HG02571 (cell line): ENCODE measurements around the gene PRODH.
"Not testable (repeated sequence)": the region's sequence is repeated elsewhere in the genome, so short reads cannot be mapped to it uniquely, and the experiment has no call there.

Experiments
- ATAC-seq: cut with Tn5 transposase; IDR thresholded peaks from one replicate; pipeline ENCODE4 v1.9.1; 2021; ENCODE audit warnings: mild to moderate bottlenecking, moderate library complexity; ENCODE audit not compliant: unreplicated experiment

The PRODH gene, protein sequence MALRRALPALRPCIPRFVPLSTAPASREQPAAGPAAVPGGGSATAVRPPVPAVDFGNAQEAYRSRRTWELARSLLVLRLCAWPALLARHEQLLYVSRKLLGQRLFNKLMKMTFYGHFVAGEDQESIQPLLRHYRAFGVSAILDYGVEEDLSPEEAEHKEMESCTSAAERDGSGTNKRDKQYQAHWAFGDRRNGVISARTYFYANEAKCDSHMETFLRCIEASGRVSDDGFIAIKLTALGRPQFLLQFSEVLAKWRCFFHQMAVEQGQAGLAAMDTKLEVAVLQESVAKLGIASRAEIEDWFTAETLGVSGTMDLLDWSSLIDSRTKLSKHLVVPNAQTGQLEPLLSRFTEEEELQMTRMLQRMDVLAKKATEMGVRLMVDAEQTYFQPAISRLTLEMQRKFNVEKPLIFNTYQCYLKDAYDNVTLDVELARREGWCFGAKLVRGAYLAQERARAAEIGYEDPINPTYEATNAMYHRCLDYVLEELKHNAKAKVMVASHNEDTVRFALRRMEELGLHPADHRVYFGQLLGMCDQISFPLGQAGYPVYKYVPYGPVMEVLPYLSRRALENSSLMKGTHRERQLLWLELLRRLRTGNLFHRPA

DNA sequence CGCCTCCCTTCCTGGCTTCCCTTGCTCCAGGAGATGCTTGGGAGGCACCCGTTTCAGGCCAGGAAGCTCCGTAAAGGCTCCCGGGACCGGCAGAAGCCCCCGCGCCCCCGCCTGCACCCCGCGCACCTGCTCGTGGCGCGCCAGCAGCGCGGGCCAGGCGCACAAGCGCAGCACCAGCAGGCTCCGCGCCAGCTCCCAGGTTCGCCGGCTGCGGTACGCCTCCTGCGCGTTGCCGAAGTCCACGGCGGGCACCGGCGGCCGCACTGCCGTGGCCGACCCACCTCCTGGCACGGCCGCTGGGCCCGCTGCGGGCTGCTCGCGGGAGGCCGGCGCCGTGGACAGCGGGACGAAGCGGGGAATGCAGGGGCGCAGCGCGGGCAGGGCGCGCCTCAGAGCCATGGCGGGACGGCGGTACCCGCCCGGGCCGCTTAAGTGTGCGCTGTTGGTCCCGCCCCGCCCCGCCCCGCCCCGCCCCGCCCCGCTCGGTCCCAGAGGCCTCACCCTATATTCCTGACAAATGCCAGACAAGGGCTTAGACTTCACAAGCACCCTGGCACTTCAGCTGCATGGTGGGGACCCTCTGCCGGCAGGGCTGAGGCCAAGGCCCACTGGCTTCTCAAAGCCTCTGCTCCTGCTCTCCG is at the start of gene PRODH:
Gene PRODH, minus strand, starts transcription at position 405 of the 641 bp plus-strand sequence. Its CDS starts 6 bp downstream, at position 399.
- ATAC-seq, result no peak

DNA sequence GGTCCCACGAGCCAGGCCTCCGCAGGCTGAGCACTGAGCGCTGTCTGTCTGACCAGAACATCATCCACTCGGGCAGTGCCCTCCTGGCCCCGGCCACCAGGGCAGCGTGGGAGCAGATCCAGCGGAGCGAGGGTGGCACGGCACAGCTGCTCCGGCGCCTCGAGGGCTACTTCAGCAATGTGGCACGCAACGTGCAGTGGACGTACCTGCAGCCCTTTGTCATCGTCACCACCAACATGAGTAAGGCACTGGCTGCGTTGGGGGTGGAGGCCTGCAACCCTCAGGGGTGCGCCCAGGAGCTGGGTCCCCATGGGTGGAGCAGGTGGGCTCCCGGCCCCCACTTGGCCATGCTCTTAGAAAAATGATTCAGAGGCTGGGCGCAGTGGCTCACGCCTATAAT is 49.7 kb upstream of the PRODH start:
- no peak for ATAC-seq

DNA sequence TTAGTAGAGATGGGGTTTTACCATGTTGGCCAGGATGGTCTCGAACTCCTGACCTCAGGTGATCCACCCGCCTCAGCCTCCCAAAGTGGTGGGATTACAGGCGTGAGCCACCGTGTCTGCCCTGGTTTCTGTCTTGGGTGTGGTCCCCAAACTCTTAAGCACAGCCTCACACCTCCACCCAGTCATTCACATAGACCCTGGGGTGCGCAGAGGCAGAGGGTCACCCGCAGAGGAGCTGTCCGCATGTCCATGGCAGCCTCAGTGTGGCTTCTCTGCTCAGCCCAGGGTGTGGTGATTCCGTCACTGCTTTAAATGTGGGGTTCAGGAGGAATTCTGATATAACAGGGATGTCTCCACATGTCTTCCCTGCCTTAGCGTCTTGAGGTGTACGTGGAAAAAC is 48.5 kb upstream of the PRODH start:
- ATAC-seq, result no peak

DNA sequence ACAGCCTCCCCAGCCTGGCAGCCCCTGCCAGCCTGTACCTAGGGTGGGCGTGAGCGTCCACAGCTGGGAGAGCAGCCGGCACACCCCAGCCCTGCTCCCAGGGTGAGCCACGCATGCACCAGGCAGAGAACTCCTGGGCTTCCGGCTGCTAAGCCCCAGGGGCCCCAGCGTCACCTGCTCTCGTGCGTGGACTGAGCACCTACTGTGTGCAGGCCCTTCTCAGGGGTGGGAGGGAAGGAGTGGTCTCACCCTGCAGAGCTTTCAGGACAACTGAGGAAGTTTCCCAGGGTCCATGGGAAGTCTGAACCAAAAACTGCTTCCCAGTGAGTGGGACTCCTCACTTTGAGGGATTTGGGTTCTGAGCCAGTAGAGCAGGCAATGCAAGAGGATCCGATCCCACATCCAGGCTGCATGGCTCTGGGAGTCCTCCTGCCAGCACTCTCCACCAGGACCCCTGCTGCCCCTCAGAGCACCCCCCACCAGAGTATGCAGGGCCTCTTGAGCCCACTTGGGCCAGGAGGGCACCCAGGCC is 47.1 kb upstream of the PRODH start:
- ATAC-seq, result no peak

DNA sequence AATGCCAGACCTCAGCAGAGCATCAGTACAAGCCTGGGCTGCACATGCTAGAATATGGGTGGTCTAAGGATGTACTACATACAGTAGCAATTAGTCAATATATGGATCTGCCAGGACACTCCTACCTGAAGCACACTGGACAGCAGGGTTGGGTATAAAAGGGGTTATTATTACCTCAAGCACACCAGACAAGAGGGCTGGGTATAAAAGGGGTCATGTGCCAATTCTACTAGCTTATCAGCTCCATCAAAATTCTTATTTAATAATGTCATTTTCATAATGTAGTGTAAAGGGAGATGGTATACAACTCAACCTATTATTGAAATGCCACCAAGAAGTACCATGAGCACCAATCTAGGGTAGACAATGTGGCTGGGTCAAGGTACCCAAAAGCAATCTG is 44.7 kb upstream of the PRODH start:
- ATAC-seq, result no peak

DNA sequence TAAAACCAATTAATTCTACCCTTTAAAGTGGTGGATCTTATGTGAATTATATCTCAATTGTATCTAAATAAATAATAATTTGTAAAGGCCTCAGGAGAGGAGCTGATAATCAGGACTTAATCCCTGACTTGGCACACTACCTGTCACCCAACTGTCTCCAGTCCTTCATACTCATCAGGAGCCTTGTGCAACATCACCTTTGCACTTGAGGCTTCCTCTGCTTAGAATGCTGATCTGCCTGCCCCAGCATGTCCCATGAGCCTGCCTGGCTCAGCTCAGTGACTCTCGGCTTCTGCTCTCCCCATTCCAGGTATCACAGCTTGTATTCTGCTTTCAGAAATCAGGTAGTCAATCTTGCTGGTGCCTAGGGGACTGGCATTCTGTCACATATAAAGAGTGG is 43.9 kb upstream of the PRODH start:
- no peak for ATAC-seq

DNA sequence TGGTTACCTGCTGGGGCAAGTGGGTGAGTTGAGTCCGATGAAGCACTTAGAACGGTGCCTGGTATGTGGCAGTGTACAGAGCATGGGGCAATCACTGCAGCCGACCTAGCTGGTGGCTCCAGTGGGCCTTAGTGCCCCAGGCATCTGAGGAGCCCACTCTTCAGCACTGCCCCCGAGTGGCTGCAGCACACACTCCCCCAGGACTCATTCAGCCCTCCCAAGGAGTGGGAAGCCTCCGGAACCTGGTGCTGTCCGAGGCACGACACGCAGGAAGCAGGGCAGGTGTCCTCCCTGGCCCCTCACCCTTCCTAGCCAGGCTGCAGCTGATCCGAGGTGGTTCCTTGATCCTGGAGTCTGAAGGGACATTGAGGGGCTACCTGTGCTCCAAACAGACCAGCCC is 42.4 kb upstream of the PRODH start:
- ATAC-seq, result no peak

DNA sequence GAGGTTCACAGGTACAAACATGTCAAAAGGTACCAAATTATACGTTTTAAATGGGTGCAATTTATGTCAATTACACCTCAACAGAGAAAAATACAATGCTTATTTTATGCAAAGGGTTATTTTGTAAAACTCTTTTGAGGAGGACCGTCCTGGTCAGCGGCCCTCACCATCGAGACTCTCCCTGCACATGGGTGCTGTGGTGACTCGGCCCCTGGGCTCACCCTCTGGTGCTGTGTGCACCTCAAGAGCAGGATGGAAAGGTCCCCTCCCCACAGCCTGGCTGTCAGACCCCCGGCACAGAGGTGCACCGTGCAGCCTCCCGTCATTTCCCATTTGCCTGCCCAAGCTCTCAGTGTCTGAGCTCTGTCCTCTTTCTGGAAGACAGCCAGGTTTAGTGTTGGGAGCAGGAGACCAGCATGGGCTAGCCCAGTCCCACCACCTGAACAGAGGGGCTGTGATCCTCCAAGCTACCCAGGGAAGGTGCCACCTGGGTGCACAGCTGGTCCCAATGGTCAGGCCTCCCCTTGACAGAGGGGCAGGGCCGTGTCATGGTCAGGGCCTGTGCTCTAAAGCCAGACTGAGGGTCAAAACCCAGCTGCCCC is 41.8 kb upstream of the PRODH start:
- ATAC-seq, result no peak

DNA sequence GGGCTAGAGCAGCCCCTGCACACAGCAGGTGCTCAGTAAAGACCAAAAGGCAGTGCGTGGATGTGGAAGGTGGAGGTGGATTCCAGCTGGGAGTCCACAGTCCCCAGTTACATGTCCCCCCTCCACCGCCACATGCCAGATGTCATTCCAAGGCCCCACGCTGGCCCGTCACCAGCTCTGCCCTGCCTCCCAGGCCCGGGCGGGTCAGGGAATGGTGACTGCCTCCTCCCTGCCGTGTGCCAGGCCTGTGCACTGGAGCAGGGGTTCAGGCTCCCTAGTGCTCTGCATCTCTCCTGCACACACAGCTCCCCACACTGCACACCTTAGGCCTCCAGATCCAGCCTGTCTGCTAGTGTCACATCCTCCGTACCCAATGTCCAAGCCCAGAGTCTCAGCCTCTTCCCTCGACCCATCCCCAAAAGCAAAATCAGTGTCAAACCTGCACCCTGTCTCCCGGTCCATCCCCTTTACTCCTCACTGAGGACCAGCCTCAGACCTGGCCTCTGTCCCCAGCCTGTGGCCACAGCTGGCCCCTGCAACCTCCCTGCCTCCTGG is 40.2 kb upstream of the PRODH start:
- ATAC-seq, result no peak

DNA sequence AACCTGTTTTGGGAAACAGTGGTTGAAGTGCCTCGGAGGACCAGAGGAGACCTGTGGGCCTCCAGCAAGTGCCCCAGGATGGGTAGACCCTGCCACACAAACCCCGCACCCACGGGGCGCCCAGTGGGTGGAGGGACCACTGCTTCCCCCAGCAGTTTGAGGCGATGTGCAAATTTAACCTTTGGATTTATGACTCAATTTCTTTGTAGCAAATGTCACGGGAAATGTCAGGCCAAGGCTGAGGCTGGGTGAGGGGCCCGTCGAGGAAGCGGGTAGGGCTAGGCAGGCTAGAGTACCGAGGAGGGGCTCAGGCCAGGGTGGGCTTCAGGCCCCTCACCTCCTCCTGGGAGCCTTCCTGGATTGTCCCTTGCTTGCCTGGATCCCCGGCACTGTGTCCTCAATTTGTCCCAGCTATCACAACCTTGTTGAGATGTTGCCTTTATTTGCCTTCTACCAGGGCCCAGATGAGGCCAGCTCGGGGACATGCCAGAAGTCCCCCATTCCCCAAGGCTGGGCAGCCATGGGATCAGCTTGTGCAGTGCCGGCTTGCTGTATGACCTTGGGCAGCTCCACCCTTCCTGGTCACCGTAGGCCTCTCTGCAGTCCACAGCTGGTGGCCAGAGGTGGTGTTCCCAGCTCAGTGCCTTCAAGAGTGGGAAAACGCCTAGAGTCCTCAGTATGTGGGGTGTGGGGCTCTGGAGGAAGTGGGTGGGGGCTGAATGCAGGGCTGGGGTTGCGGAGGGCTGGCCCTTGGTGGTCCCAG is 39.5 kb upstream of the PRODH start:
- ATAC-seq, result no peak

DNA sequence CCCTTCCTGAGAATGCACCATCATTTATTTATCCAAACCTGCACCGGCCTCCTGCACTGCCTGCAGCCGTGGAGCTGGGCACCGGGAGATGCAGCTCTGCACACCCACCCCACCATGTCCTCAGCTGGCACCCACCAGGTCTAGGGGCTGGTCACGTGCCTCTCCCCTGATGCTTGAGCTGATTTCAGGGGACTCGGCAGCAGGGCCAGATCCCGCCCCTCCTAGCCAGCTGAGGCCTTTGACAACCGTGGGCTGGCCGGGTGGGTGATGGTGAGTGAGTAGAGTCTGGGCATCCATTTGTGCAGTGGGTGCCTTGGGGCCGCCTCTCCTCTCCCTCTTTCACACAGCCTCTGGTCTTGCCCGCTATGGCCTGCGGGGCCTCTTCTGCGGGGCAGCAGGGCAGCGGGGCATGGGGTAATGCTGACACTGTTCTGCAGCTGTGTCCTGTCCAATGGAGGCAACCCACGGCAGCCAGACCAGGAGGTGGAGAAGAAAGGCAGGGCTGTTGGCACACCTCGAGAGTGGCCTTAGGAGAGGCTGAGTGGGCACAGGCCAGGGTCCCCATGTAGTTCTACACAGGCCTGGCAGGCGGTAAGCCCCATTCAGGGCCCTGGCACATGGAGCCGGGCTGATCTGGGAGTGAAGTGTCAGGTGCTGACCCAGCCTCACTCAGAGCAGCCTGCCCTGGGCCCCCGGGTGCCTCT is 38.5 kb upstream of the PRODH start:
- no peak for ATAC-seq

DNA sequence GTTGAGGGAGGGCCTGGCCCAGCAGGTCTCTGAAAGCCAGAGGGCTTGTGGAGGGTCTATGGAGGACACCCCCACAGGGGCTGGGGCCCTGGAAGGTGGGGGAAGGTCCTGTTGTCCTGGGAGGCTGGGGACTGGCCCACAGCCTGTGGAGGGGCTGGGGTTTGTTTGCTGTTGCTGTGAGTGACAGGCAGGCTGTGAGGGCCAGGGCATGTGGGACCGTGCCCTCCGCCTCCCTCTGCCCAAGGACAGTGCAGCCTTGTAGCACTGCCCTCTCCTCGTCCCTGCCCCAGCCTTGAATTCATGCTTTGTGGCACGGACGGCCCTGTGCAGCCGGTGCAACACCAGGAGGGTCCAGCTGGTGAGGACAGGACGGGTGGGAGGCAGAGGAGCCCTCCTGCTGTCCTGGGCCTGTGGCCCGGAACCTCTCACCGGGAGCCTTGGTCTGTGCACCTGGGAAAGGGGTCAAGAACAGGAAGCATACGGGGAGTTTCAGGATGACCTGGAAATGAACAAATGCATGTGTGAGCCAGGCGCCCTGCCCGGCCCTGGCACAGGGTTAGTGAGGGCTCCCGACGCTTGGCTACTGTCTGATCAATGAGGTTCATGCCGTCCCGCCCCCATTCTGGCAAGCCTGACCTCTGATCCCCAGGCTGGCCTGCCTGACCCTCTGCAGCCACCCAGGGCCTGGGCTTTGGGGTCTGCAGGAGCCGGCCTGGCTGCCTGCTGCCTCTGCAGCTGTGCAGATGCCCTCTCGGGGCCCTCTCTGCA is 37.4 kb upstream of the PRODH start:
- no peak for ATAC-seq

DNA sequence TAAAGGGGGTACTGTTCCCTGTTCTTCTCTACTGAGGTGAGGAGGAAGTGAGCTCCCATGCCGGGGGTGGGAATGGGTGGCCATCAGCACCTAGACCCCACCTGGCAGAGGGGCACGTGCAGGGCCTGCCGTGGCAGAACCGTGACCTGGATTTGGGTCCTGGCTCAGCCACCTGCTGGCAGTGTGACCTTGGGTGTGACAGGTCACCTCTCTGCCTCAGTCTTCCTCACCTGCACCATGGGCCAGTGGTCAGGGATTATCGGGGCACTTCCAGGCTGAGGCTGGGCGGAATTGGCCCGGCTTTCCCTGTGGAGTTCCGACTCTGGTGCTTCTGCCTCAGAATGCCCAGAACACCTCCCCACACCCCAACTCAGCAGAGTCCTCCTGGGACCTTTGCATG is 36.5 kb upstream of the PRODH start:
- not testable (repeated sequence) for ATAC-seq

DNA sequence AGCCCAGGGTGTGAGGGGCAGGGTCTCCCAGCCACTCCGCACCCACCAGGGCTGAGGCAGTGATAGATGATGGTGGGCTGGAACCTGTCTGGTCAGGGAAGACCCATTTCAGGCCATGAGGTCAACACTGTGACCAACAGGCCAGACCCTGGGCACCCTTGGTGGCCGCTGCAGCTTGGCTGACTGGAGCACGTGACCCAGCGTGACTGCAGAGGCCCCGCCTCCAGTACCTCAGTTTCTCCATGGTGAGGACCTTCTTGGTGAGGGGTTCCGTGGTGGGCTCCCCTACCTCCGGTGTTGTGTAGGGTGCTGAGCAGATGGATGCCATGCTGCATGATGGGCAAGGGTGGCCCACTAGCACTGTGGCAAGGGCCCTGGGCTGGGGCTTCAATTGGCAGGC is 35.9 kb upstream of the PRODH start:
- ATAC-seq, result not testable (repeated sequence)

DNA sequence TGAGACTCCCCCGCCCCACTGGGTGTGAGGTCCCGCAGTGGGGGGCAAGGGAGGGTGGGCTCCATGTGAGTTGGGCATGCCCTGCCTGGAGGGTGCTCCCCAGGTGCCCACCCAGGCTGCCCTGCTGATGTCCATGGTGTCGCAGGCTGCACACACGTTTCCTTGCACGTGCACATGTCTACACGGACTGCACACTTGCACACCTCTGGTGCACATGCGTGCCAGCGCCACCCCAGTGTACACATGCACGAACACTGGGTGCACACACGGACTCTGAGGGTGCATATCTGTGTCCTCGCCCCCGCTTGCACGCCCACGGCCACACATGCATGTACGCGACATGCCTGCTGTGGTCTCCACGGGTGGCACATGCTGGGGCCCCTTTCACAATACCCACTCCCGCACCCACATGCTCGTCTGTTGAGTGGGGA is 35.2 kb upstream of the PRODH start:
- ATAC-seq, result no peak

DNA sequence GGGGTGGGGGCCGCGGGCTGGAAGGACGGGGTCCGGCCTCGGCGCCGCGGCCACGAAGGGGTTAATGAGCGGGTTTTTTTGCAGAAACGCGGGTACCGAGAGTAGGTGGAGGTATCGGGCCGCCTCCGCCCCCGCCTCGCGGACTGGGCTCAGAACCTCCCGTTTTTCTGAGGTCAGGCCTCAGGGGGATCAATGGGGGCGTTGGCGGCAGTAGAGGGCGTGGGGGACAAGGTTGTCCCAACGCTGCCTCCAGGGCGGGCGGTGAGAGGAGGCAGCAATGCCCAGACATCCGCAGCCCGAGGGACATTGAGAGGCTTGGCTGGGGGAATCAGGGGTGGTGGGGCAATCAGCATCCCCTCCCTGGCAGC is 34.8 kb upstream of the PRODH start:
- no peak for ATAC-seq

DNA sequence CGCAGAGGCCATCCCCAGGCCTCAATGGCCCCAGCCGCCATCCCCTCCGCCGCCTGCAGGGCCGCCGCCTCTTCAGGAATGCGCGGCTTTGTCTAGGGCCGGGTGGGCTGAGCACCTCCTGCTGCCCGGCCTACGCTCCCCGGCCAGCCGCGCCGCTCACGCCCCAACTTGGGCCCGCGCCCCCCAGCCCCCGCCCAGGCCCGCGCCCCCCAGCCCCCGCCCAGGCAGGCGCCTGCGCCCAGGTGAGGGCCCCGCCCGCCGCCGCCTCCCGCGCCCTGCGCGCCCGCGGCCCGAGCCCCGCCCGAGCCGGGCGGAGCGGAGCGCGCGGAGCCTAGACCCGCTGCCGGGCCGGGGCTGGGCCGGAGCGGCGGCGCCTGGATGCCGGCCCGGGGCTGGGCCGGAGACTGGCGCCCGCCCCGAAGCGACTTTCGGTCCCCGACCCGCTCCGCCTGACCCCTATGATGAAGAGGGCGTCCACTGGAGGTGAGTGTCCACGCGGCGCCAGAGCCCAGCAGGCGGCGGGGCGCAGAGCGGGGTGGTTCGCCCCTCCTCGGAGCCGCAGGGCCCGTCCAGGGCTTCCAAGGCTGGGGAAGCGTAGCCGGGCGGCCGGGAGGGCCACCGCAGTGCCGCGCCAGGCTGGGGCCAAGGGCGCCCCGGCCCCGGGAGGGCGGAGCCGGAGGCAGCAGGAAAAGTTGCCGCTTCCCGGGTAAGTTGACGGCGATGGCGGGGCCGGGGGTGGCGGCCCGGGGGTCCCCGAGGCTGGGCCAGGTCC is 34.3 kb upstream of the PRODH start:
- no peak for ATAC-seq
